Omental fat pad (tissue), 4 donors: Measurements from ENCODE around the gene HERC6. TPM values are rescaled to one million over a fixed set of nuclear protein-coding genes. Genes with fewer than 3 reads are reported as not detected.
"Not testable (repeated sequence)": the region's sequence is repeated elsewhere in the genome, so short reads cannot be mapped to it uniquely, and the experiment has no call there.

Source experiments
- ATAC-seq: fragments of 150-250 bp; one replicate; pipeline ENCODE4 v1.9.1; 2016; ENCODE audit warnings: mild to moderate bottlenecking, moderate library complexity; ENCODE audit not compliant: low FRiP score
- DNase-seq: peaks from one replicate; pipeline ENCODE4 v3.0.0-alpha.2; 2019; ENCODE audit warnings: low spot score
- CTCF ChIP-seq, 3 donors: fragments of 450-650 bp; IDR thresholded peaks; one replicate each; pipeline ENCODE4 v1.5.1; 2016 to 2017; ENCODE audit warnings: antibody characterized with exemption in 3 of 3, mild to moderate bottlenecking in 3 of 3, moderate library complexity in 2 of 3
- total RNA-seq, 4 donors: library from RNA; depleted of rRNA; stranded (reverse); fragments of >200 nt; gene quantifications; one replicate each; pipeline ENCODE4 v1.1.0, GENCODE V29; 2016

HERC6 gene
- total RNA-seq, 4 donors from 2014 or later = 3.1 to 21.6 (median 8.7) TPM

GRCh38 chr4:88415982-88416381, 37.3 kb downstream of the HERC6 start:
- ATAC-seq (no peak), DNase-seq (no peak)
- TF ChIP-seq CTCF (IDR thresholded peaks at IDR 0.05) = no peak

GRCh38 chr4:88418411-88418810, 39.8 kb downstream of the HERC6 start:
- ATAC-seq = no peak
- no peak for TF ChIP-seq CTCF (IDR thresholded peaks at IDR 0.05)

GRCh38 chr4:88419874-88420273, 41.2 kb downstream of the HERC6 start:
- ATAC-seq (no peak), DNase-seq (no peak)
- TF ChIP-seq CTCF (IDR thresholded peaks at IDR 0.05) = no peak

More at GRCh38 chr4:88418411-88418810, 39.8 kb downstream of the HERC6 start:
- DNase-seq = no peak

GRCh38 chr4:88420844-88421243, 42.2 kb downstream of the HERC6 start:
- DNase-seq = no peak
- no peak for TF ChIP-seq CTCF (IDR thresholded peaks at IDR 0.05)
- ATAC-seq = no peak

- no peak for TF ChIP-seq CTCF (IDR thresholded peaks at IDR 0.05)
- no peak for DNase-seq
- no peak for ATAC-seq
Observed at GRCh38 chr4:88422403-88422802, 43.8 kb downstream of the HERC6 start.

GRCh38 chr4:88429401-88429800, 50.7 kb downstream of the HERC6 start:
- DNase-seq = no peak
- no peak for TF ChIP-seq CTCF (IDR thresholded peaks at IDR 0.05)
- ATAC-seq = no peak

GRCh38 chr4:88435987-88436693, 57.5 kb downstream of the HERC6 start:
- DNase-seq = no peak
- ATAC-seq = no peak
- no peak for TF ChIP-seq CTCF (IDR thresholded peaks at IDR 0.05)

GRCh38 chr4:88437873-88438272, 59.2 kb downstream of the HERC6 start:
- DNase-seq, ATAC-seq: not testable (repeated sequence)
